Activated CD4-positive, alpha-beta T cell treated with anti-CD3 and anti-CD28 coated beads, Interleukin-2, amount 10 ng/mL, durations not matched to agents 24 days and 14 days (primary cell): ENCODE data around the gene LGR6. TPM values are rescaled to one million over a fixed set of nuclear protein-coding genes. Genes with fewer than 3 reads are reported as not detected.

Experiments used
- DNase-seq: peaks from one replicate; pipeline ENCODE4 v3.0.0; 2022
- H3K27ac Mint-ChIP-seq: one replicate; pipeline ENCODE4 v1.8.0; 2022; ENCODE audit warnings: mild to moderate bottlenecking, mixed read lengths
- H3K27me3 Mint-ChIP-seq: one replicate; pipeline ENCODE4 v1.8.0; 2022; ENCODE audit warnings: mixed read lengths
- H3K36me3 Mint-ChIP-seq: one replicate; pipeline ENCODE4 v1.8.0; 2022; ENCODE audit warnings: low read depth, mild to moderate bottlenecking, mixed read lengths
- H3K4me1 Mint-ChIP-seq: one replicate; pipeline ENCODE4 v1.8.0; 2021; ENCODE audit warnings: mixed read lengths
- H3K4me3 Mint-ChIP-seq: one replicate; pipeline ENCODE4 v1.8.0; 2022; ENCODE audit warnings: mild to moderate bottlenecking, moderate library complexity, mixed read lengths
- H3K9me3 Mint-ChIP-seq: one replicate; pipeline ENCODE4 v1.8.0; 2021; ENCODE audit warnings: mixed read lengths
- intact Hi-C: fragments of 100-400 bp; cut with micrococcal nuclease; formaldehyde crosslinking; loops from one replicate; pipeline ENCODE4 v1.15.1; 2023
- total RNA-seq: library from RNA; stranded (reverse); gene quantifications from 2 replicates; pipeline ENCODE4 v1.2.3, GENCODE V29; 2022

LGR6 gene
- total RNA-seq, 1 donor from 2014 or later, result not detected

GRCh38 chr1:202264300-202264699, 70.7 kb downstream of the LGR6 start:
- Mint-ChIP-seq H3K27ac (no peak overlapping the region), H3K27me3 (peaks cover 35% of the 10 kb centered on the region), H3K36me3 (no peaks in the 10 kb centered on the region), H3K4me1 (no peaks in the 10 kb centered on the region), H3K4me3 (no peak overlapping the region), H3K9me3 (no peaks in the 10 kb centered on the region)
- DNase-seq, result no peak
- intact Hi-C loops, result no loop called here

DNA sequence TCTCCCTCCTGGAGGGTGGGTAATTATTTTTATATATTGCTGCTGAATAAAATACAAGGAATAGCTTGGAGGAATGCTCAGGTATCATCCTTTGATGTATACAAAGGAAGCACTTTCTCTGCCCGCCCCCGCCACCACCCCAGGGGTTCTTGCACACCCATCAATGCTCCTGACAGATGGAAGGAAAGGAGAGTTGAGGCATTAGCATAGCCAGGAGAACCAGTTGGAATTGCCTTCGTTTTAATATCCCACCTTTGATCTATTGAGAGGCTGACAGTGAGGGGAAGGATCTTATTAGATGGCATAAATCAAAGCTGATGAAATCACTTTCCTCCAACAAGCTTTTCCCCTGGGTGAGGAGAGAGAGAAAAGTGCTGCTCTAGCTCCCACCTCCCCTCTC, 71.1 kb downstream of the LGR6 start:
- DNase-seq, result no peak
- Mint-ChIP-seq H3K4me3 (no peak overlapping the region), H3K27me3 (peaks cover 37% of the 10 kb centered on the region), H3K9me3 (no peaks in the 10 kb centered on the region), H3K36me3 (no peaks in the 10 kb centered on the region), H3K27ac (no peak overlapping the region), H3K4me1 (no peaks in the 10 kb centered on the region)
- intact Hi-C loops, result no loop called here

DNA sequence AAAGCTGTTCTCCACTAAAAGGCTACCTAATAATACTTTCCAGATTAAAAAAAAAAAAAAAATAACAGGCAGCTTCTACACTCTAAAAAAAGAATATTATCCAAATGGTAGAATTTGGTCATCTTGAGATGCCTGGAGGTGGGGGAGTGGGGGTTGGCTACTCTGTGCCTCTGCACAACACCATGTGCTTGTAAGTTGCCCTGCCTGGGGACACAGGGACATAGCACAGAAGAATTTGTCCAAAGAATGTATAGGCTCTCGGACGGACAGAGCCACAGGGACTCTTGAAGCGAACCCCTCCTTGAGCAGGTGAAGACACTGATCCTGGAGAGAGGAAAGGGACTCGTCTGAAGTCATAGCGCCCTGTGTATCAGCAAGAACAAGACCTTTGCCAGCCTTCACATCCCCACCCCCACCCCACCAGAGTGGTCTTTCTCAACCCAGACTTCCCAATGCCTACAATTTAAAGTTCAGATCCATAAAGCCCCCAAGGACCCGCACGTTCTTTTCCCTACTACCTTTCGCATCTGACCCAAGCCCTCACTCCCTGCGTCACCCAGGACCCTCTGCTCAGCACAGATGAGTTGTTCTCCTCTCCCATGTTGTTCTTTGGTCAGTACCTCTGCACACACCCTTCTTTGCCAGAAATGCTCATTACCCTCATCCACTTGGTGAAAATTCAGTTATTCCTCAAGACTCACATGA, 72.6 kb downstream of the LGR6 start:
- no peak overlapping the region for H3K4me3 Mint-ChIP-seq
- H3K9me3 Mint-ChIP-seq, result no peaks in the 10 kb centered on the region
- no peaks in the 10 kb centered on the region for H3K36me3 Mint-ChIP-seq
- H3K27me3 Mint-ChIP-seq, result peaks cover 42% of the 10 kb centered on the region
- DNase-seq, result no peak
- H3K27ac Mint-ChIP-seq, result no peak overlapping the region
- no peaks in the 10 kb centered on the region for H3K4me1 Mint-ChIP-seq
- intact Hi-C loops, result no loop called here

- H3K27me3 Mint-ChIP-seq, result peaks cover 41% of the 10 kb centered on the region
- no peak overlapping the region for H3K27ac Mint-ChIP-seq
- H3K36me3 Mint-ChIP-seq, result no peaks in the 10 kb centered on the region
- no peaks in the 10 kb centered on the region for H3K4me1 Mint-ChIP-seq
- intact Hi-C loops, result no loop called here
- H3K4me3 Mint-ChIP-seq, result no peak overlapping the region
- H3K9me3 Mint-ChIP-seq, result no peaks in the 10 kb centered on the region
- no peak for DNase-seq
Observed at GRCh38 chr1:202268032-202268431, 74.4 kb downstream of the LGR6 start.

DNA sequence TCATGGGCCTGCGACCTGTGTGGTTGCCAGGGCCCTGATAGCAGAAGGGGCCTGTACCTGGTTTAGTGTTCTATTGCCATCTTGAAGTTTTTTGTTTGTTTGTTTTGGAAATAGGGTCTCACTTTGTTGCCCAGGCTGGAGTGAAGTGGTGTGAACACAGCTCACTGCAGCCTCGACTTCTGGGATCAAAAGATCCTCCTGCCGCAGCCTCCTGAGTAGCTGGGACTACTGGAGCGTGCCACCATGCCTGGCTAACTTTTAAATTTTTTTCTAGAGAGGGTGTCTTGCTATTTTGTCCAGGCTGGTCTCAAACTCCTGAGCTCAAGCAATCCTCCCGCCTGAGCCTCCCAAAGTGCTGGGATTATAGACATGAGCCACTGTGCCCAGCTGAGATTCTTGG, 75.2 kb downstream of the LGR6 start:
- no peaks in the 10 kb centered on the region for H3K36me3 Mint-ChIP-seq

DNA sequence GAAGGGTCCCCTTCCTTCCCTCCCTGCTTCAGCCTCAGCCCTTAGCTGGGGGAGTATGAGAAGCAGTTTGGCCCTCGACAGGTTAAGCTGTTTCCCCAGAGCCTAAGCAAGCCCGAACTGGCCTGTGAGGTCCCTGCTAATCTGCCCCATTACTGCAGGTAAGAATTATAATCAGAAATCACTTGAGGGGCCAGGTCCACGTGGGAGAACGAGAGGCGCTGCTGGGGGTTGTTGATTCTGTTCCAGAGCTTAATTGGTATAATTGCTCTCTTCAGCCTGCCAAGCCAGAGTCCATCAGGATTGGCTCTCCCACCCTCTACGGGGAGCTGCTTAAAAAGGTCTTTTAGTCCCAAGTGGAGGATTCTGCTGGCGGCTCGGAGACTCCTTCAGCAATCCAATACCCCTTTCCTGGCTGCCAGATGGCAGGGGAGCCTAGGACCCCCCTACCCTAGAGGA, 77.3 kb downstream of the LGR6 start:
- no peak for DNase-seq
- intact Hi-C loops, result no loop called here
- peaks cover 3% of the 10 kb centered on the region for H3K4me1 Mint-ChIP-seq
- H3K27me3 Mint-ChIP-seq, result peaks cover 23% of the 10 kb centered on the region
- H3K36me3 Mint-ChIP-seq, result no peaks in the 10 kb centered on the region
- H3K4me3 Mint-ChIP-seq, result no peak overlapping the region
- H3K9me3 Mint-ChIP-seq, result no peaks in the 10 kb centered on the region
- H3K27ac Mint-ChIP-seq, result no peak overlapping the region

More for the DNA sequence above, 75.2 kb downstream of the LGR6 start:
- no peaks in the 10 kb centered on the region for H3K9me3 Mint-ChIP-seq
- no peak overlapping the region for H3K4me3 Mint-ChIP-seq
- no peaks in the 10 kb centered on the region for H3K4me1 Mint-ChIP-seq
- H3K27ac Mint-ChIP-seq, result no peak overlapping the region
- DNase-seq, result no peak
- intact Hi-C loops, result no loop called here
- peaks cover 35% of the 10 kb centered on the region for H3K27me3 Mint-ChIP-seq

- DNase-seq, result no peak
- no peaks in the 10 kb centered on the region for H3K9me3 Mint-ChIP-seq
- peaks cover 14% of the 10 kb centered on the region for H3K27me3 Mint-ChIP-seq
- no peak overlapping the region for H3K27ac Mint-ChIP-seq
- H3K4me1 Mint-ChIP-seq, result peaks cover 3% of the 10 kb centered on the region
- intact Hi-C loops, result no loop called here
- no peak overlapping the region for H3K4me3 Mint-ChIP-seq
- H3K36me3 Mint-ChIP-seq, result no peaks in the 10 kb centered on the region
Observed at GRCh38 chr1:202272103-202272845, 78.7 kb downstream of the LGR6 start.

- peaks cover 3% of the 10 kb centered on the region for H3K4me1 Mint-ChIP-seq
- H3K36me3 Mint-ChIP-seq, result no peaks in the 10 kb centered on the region
- DNase-seq, result peak; percentile 83
- peaks cover 18% of the 10 kb centered on the region for H3K27me3 Mint-ChIP-seq
- intact Hi-C loops, result loop anchor here (1.0 kb wide), 1 partner anchor 41 kb away; no protein-coding TSS in a partner anchor
- H3K9me3 Mint-ChIP-seq, result no peaks in the 10 kb centered on the region
- no peak overlapping the region for H3K27ac Mint-ChIP-seq
- no peak overlapping the region for H3K4me3 Mint-ChIP-seq
Observed at GRCh38 chr1:202274611-202275010, 81.0 kb downstream of the LGR6 start.

GRCh38 chr1:202275061-202275770, 81.6 kb downstream of the LGR6 start:
- Mint-ChIP-seq H3K4me1 (peaks cover 3% of the 10 kb centered on the region), H3K27me3 (peaks cover 21% of the 10 kb centered on the region), H3K36me3 (no peaks in the 10 kb centered on the region), H3K4me3 (no peak overlapping the region), H3K27ac (no peak overlapping the region), H3K9me3 (no peaks in the 10 kb centered on the region)
- no peak for DNase-seq
- intact Hi-C loops, result no loop called here

DNA sequence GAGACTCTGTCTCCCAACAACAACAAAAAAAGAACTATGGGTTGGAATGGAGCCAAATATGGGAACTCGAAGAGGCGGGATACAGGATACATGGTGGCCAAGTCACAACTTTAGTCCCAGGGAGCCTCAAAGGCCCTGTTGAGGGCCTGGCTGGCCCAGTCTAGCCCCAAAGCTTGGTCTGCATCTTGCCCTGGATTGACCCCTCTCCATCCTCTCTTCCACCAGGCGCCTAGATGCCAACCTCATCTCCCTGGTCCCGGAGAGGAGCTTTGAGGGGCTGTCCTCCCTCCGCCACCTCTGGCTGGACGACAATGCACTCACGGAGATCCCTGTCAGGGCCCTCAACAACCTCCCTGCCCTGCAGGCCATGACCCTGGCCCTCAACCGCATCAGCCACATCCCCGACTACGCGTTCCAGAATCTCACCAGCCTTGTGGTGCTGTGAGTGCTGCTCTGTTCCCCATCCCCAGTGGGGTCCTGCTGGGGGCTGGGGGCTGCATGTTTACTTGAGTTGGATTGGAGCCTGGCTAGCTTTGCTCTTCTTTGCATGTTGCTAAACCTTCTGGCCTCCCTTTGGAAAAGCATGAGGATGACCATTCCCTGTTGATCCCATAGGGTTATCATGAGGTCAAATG, 82.6 kb downstream of the LGR6 start:
- no peaks in the 10 kb centered on the region for H3K36me3 Mint-ChIP-seq
- no peak overlapping the region for H3K27ac Mint-ChIP-seq
- no peak for DNase-seq
- H3K27me3 Mint-ChIP-seq, result peaks cover 18% of the 10 kb centered on the region
- intact Hi-C loops, result no loop called here
- no peaks in the 10 kb centered on the region for H3K9me3 Mint-ChIP-seq
- H3K4me3 Mint-ChIP-seq, result no peak overlapping the region
- H3K4me1 Mint-ChIP-seq, result peaks cover 5% of the 10 kb centered on the region

- no peak overlapping the region for H3K27ac Mint-ChIP-seq
- DNase-seq, result no peak
Observed at GRCh38 chr1:202276920-202277319, 83.3 kb downstream of the LGR6 start.

DNA sequence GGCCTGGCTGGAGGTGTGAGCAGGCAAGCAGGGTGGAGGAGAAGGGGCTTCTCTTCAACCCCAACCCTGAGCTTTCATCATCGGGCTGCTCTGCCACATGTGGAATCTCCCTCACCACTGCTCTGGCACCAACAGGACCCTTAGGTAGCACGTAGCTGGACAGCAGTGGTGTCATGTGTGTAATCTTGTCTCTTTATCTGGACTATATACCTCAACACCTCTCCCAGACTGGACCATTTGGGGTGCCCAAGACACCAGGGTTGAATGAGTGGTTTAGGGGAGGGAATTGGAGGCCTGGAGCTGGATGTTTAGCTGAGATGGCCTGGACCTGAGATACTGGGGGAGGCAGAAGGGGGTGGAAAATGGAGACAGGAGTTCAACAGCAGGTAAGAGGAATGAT, 85.2 kb downstream of the LGR6 start:
- no peak for DNase-seq
- intact Hi-C loops, result no loop called here
- Mint-ChIP-seq H3K27ac (no peak overlapping the region), H3K4me3 (no peak overlapping the region), H3K36me3 (no peaks in the 10 kb centered on the region), H3K9me3 (no peaks in the 10 kb centered on the region), H3K27me3 (peaks cover 22% of the 10 kb centered on the region), H3K4me1 (peaks cover 13% of the 10 kb centered on the region)

More at GRCh38 chr1:202276920-202277319, 83.3 kb downstream of the LGR6 start:
- H3K9me3 Mint-ChIP-seq, result no peaks in the 10 kb centered on the region
- H3K27me3 Mint-ChIP-seq, result peaks cover 18% of the 10 kb centered on the region
- no peaks in the 10 kb centered on the region for H3K36me3 Mint-ChIP-seq
- H3K4me3 Mint-ChIP-seq, result no peak overlapping the region
- intact Hi-C loops, result no loop called here
- H3K4me1 Mint-ChIP-seq, result peaks cover 6% of the 10 kb centered on the region

DNA sequence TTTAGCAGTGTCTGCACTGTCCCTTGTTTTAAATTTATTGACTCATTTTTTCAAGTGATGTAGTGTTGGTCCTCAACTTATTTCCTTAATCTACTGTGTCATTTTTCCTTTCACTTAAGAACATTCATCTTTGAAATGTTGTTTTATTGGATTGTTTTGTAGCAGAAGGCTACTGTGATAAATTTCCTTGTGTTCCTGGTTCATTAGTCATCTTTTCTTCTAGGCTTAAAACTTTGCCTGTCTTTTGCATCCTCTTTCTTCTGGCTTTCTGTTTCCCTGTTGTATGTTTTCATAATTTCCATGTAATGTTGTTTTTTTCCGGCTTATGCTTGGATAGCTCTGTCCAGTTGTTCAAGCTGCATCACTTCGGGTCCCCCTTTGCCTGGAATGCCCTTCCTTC, 86.2 kb downstream of the LGR6 start:
- H3K9me3 Mint-ChIP-seq, result no peaks in the 10 kb centered on the region
- no peak overlapping the region for H3K27ac Mint-ChIP-seq
- no peak overlapping the region for H3K4me3 Mint-ChIP-seq
- DNase-seq, result no peak
- intact Hi-C loops, result no loop called here
- peaks cover 21% of the 10 kb centered on the region for H3K27me3 Mint-ChIP-seq
- no peaks in the 10 kb centered on the region for H3K36me3 Mint-ChIP-seq
- H3K4me1 Mint-ChIP-seq, result peaks cover 10% of the 10 kb centered on the region

GRCh38 chr1:202280595-202280994, 87.0 kb downstream of the LGR6 start:
- Mint-ChIP-seq H3K27ac (no peak overlapping the region), H3K36me3 (no peaks in the 10 kb centered on the region), H3K27me3 (peaks cover 22% of the 10 kb centered on the region), H3K9me3 (no peaks in the 10 kb centered on the region), H3K4me3 (no peak overlapping the region), H3K4me1 (peaks cover 10% of the 10 kb centered on the region)
- DNase-seq, result no peak
- intact Hi-C loops, result no loop called here
